GM21737 (cell line): ENCODE results near the gene SLC25A30.
A peak's percentile ranks its signal among the peaks of the same experiment; 100 is the strongest.

Source experiments
- ATAC-seq: cut with Tn5 transposase; IDR thresholded peaks from one replicate; pipeline ENCODE4 v1.9.1; 2021; ENCODE audit warnings: mild to moderate bottlenecking, moderate library complexity; ENCODE audit not compliant: unreplicated experiment

SLC25A30 gene

GRCh38 chr13:45417790-45418534 lies at the start of gene SLC25A30:
SLC25A30 (minus strand) TSS chr13:45418373; CDS start chr13:45411425, 6,948 bp downstream.
- ATAC-seq, result peak; percentile 89

- ATAC-seq, result no peak
These were observed 48.2 kb upstream of the SLC25A30 start for GRCh38 chr13:45466359-45466758.

- ATAC-seq, result peak; percentile 98
These were observed 46.7 kb upstream of the SLC25A30 start, which contains the start of gene COG3 for GRCh38 chr13:45464687-45465453. COG3 (plus strand) TSS chr13:45464939; CDS start chr13:45465037, 98 bp downstream.

GRCh38 chr13:45464141-45464686 lies 46.0 kb upstream of the SLC25A30 start:
- no peak for ATAC-seq

- ATAC-seq, result no peak
These were observed 38.2 kb upstream of the SLC25A30 start for GRCh38 chr13:45456196-45456972.

GRCh38 chr13:45454204-45454603 lies 36.0 kb upstream of the SLC25A30 start:
- ATAC-seq, result no peak

- no peak for ATAC-seq
These were observed 33.1 kb upstream of the SLC25A30 start for GRCh38 chr13:45451282-45451681.

GRCh38 chr13:45448965-45449559 lies 30.9 kb upstream of the SLC25A30 start:
- ATAC-seq, result no peak

- no peak for ATAC-seq
These were observed 29.0 kb upstream of the SLC25A30 start for GRCh38 chr13:45447050-45447661.

GRCh38 chr13:45446181-45446580 lies 28.0 kb upstream of the SLC25A30 start:
- ATAC-seq, result no peak

- ATAC-seq, result no peak
These were observed 26.9 kb upstream of the SLC25A30 start for GRCh38 chr13:45445053-45445452.

- no peak for ATAC-seq
These were observed 23.5 kb upstream of the SLC25A30 start for GRCh38 chr13:45441633-45442032.

- ATAC-seq, result no peak
These were observed 21.7 kb upstream of the SLC25A30 start for GRCh38 chr13:45439781-45440462.

GRCh38 chr13:45439008-45439407 lies 20.8 kb upstream of the SLC25A30 start:
- ATAC-seq, result no peak

GRCh38 chr13:45437947-45438346 lies 19.8 kb upstream of the SLC25A30 start:
- ATAC-seq, result no peak

GRCh38 chr13:45436953-45437352 lies 18.8 kb upstream of the SLC25A30 start:
- no peak for ATAC-seq

GRCh38 chr13:45436332-45436731 lies 18.2 kb upstream of the SLC25A30 start:
- ATAC-seq, result no peak

- ATAC-seq, result no peak
These were observed 16.6 kb upstream of the SLC25A30 start for GRCh38 chr13:45434556-45435371.

GRCh38 chr13:45433381-45433790 lies 15.2 kb upstream of the SLC25A30 start:
- ATAC-seq, result no peak
